Cerebellar cortex (tissue), 1 donor: Measurements from ENCODE around the gene CHPF2.

Source experiments
- DNase-seq: peaks from one replicate; pipeline ENCODE4 v3.0.0-alpha.2; 2015; ENCODE audit warnings: low spot score

The CHPF2 gene

DNA sequence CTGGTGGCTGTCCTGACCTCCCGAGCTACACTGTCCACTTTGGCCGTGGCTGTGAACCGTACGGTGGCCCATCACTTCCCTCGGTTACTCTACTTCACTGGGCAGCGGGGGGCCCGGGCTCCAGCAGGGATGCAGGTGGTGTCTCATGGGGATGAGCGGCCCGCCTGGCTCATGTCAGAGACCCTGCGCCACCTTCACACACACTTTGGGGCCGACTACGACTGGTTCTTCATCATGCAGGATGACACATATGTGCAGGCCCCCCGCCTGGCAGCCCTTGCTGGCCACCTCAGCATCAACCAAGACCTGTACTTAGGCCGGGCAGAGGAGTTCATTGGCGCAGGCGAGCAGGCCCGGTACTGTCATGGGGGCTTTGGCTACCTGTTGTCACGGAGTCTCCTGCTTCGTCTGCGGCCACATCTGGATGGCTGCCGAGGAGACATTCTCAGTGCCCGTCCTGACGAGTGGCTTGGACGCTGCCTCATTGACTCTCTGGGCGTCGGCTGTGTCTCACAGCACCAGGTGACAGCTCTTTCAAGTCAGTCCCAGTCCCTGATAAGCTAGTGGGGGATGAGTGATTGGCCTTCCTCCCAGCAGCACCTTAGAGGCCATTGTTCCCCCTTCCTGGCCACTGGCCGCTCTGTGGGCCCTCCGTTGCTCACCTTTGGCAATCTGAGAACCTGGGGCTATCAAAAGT, 3.0 kb downstream of the CHPF2 start:
- DNase-seq, result no peak

DNA sequence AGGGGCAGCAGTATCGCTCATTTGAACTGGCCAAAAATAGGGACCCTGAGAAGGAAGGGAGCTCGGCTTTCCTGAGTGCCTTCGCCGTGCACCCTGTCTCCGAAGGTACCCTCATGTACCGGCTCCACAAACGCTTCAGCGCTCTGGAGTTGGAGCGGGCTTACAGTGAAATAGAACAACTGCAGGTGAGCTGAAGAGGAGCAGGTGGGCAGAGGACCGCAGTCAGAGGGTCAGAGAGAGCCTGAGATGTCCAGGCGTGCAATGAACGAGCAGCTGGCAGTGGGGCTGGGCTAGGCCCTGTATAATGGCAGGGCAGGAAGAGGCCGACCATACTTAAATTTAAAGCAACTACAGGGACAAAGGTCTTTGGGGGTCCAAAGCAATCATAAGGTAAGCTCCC, 4.1 kb downstream of the CHPF2 start:
- no peak for DNase-seq

DNA sequence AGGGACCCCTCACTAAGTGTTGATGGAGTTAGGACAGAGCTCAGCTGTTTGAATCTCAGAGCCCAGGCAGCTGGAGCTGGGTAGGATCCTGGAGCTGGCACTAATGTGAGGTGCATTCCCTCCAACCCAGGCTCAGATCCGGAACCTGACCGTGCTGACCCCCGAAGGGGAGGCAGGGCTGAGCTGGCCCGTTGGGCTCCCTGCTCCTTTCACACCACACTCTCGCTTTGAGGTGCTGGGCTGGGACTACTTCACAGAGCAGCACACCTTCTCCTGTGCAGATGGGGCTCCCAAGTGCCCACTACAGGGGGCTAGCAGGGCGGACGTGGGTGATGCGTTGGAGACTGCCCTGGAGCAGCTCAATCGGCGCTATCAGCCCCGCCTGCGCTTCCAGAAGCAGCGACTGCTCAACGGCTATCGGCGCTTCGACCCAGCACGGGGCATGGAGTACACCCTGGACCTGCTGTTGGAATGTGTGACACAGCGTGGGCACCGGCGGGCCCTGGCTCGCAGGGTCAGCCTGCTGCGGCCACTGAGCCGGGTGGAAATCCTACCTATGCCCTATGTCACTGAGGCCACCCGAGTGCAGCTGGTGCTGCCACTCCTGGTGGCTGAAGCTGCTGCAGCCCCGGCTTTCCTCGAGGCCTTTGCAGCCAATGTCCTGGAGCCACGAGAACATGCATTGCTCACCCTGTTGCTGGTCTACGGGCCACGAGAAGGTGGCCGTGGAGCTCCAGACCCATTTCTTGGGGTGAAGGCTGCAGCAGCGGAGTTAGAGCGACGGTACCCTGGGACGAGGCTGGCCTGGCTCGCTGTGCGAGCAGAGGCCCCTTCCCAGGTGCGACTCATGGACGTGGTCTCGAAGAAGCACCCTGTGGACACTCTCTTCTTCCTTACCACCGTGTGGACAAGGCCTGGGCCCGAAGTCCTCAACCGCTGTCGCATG, 5.2 kb downstream of the CHPF2 start:
- no peak for DNase-seq

DNA sequence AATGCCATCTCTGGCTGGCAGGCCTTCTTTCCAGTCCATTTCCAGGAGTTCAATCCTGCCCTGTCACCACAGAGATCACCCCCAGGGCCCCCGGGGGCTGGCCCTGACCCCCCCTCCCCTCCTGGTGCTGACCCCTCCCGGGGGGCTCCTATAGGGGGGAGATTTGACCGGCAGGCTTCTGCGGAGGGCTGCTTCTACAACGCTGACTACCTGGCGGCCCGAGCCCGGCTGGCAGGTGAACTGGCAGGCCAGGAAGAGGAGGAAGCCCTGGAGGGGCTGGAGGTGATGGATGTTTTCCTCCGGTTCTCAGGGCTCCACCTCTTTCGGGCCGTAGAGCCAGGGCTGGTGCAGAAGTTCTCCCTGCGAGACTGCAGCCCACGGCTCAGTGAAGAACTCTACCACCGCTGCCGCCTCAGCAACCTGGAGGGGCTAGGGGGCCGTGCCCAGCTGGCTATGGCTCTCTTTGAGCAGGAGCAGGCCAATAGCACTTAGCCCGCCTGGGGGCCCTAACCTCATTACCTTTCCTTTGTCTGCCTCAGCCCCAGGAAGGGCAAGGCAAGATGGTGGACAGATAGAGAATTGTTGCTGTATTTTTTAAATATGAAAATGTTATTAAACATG, 6.0 kb downstream of the CHPF2 start:
- DNase-seq, result no peak

- DNase-seq, result no peak
Observed at GRCh38 chr7:151238924-151239836, 6.9 kb downstream of the CHPF2 start.

- no peak for DNase-seq
Observed at GRCh38 chr7:151239837-151240459, 7.7 kb downstream of the CHPF2 start.

- DNase-seq, result no peak
Observed at GRCh38 chr7:151240536-151240935, 8.3 kb downstream of the CHPF2 start.

- DNase-seq, result no peak
Observed at GRCh38 chr7:151240942-151241754, 8.9 kb downstream of the CHPF2 start.

GRCh38 chr7:151241755-151242096, 9.4 kb downstream of the CHPF2 start:
- no peak for DNase-seq

- no peak for DNase-seq
Observed at GRCh38 chr7:151242159-151243044, 10.1 kb downstream of the CHPF2 start.

GRCh38 chr7:151243045-151243349, 10.7 kb downstream of the CHPF2 start:
- no peak for DNase-seq

DNA sequence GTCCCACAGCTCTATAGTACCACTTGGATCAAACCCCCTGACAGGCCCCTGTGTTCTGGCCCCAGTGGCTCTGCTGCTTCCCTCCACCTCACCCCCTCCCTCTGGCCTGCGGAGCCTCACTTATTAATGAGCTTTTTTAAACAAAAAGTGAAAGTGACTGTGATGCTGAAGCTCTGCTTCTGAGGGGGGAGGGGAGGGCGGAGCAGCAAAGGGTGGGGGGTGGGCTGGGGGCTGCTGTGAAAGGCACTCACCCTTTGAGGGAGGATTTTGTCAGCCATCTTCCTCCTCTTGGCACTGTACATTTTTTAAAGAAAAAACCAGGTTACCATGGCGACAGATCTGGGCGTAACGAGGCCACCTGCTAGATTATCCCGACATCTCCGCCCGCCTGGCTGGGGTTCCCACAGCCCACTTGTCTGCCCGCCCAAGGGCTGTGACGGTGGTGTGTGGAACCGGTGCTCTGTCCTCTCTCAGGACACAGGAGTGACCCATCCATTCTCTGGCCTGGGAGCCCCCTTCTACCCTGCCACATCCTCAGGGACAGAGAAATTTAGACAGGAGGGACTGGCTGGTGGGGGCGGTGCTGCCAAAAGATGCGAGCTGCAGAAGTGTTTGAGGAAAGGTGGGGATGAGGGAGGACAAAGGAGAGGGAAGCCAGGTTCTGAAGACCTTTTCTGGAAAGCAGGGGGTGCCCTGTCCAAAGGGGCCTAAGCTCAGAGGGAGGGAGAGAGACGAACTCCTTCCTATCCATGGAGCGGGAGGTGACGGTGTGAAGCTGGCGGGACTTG, 11.3 kb downstream of the CHPF2 start:
- no peak for DNase-seq

DNA sequence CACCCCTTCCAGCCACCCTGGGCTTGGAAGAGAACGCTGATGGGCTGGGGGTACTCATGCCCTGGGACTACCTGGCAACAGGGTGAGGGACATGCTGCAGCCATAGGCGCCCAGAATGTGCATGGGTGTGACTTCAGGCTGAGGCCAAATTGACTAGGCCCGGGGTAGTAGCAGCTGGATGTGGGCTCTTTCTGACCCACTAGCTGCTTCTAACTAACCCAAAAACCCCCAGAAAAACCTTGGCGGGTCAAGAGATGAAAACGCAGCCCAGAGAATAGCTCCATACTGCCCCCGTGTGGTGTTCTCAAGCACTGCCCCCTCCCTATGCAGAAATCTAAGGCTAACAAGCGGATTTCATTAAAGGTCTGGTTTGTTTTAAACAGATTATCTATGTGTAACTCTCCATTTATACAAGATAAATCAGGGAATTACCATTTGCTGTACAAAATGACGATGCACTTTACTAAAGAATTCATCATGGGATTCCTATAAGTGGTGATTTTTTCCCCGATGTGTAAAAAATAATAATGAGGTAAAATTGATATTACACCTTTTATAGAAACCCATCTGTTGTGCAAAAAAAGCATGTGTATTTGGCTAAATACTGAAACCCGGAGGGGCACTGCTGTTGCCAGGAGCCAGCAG, 12.0 kb downstream of the CHPF2 start:
- peak; percentile 76 for DNase-seq

DNA sequence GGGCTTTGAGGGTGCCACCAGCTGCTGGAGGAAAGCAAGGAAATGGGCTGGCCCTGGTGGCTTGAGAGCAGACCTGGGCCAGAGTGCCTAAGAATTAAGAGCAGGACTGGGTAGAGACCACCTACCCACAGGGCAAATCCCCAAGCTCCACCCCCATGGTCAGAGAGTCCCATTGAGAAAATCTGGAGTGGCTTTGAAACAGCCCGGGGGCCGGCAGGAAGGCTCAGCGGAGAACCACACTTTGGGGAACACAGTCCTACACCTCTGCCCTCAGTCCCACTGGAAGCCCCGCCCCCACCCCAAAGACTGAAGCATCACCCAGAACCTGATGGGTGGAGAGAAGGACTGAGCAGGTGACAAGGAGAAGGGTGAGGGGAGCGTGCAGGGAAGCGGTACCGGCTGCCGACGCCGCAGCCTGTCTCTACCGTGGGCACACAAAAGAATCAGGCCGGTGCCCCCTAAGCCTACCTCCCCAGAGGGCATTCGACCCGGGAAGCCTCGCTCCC, 12.6 kb downstream of the CHPF2 start:
- peak; percentile 33 for DNase-seq

DNA sequence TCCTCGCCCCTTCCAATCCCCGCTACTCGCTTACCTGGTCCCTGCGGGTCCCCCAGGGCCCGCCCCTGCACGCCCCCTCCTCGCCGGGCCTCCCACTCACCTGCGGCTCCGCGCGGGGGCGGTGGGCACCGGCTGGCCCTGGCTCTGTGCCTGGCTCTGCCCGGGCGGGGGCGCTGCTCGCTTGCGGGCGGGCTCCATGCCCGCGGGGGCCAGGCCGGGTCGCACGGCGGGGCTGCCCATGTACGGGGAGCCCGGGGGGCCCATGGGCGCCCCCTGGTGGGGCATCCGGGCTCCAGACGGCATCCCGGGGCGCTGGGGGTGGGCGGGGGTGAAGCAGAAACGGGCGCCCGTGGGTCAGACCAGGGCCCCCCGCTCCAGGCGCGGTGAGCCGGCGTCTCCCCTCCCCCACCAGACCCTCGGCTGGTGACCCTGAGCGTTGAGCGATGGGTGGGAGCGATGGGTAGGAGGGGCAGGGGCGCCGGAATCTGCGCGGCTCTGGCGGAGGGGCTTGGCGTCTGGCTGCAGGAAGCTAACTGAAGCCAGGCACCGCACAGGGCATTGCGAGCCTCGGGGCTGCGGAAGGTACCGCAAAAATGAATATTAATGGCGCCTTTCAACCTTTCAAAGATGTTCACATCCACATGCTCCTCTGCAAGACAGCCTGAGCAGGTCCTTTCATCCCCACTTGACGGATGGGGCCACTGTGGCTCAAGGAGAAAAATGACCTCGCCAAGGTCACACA, 13.2 kb downstream of the CHPF2 start:
- peak; percentile 19 for DNase-seq

- DNase-seq, result peak; percentile 64
Observed at GRCh38 chr7:151246102-151246850, 14.0 kb downstream of the CHPF2 start.
